Fibroblast of the aortic adventitia (primary cell): Measurements from ENCODE around the gene FGD3. TPM values are rescaled to one million over a fixed set of nuclear protein-coding genes. Genes with fewer than 3 reads are reported as not detected.

Source experiments
- DNase-seq: peaks from one replicate; pipeline ENCODE4 v3.0.0-alpha.2; 2010; ENCODE audit warnings: low read depth
- H3K4me3 ChIP-seq: 2 replicates; pipeline ENCODE4 v1.5.1; 2011; ENCODE audit warnings: low read depth, mild to moderate bottlenecking, control low read depth, low read length, moderate library complexity
- total RNA-seq: library from RNA; depleted of rRNA; stranded (reverse); fragments of >200 nt; gene quantifications from 2 replicates; pipeline ENCODE4 v1.2.3, GENCODE V29; 2012; ENCODE audit warnings: low replicate concordance
- TF ChIP-seq, protein P1 (sequence below): IDR thresholded peaks from 2 replicates; pipeline ENCODE4 v1.5.1; 2011; ENCODE audit warnings: mild to moderate bottlenecking, low read length, control low read depth, inconsistent platforms; ENCODE audit not compliant: insufficient read depth

The FGD3 gene
- total RNA-seq, 1 donor, result not detected

DNA sequence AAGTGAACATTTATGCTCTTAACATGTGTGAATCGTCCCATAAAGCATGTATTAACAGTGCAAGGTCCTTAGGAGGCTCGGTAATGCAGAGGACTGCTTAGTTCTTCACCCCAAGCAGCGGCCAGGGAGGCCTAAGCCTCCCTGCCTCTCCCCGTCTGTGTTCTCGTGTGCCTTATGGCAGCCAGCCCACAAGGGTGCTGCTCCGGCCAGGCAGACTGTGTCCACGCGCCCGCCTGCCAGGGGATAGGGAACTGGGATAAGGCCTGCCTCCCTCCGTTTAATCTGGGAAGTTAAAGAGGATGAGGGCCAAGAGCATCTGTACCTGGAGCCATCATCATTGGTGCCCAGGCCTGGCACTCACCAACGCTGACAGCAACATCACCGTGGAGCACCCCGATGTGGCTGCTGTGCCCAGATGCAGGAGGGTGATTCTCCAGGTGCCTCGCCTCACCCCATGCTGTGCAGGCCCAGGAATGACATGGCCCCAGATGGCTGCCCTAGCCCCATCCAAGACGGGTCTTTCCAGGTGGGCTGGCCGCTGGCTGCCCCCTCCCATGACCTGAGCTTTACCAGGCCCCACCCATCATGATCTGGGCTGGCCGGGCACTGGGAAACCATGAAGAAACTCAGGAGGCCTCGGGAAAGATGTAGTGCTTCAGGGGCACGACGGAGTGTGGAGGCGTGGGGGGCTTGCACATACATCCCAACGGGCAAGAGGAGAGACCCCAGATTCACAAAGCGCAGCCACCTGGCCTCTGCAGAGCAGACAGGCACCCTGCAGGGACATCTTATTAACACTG, 75.6 kb downstream of the FGD3 start:
- no peak for DNase-seq
- no peak overlapping the region for H3K4me3 ChIP-seq
- TF ChIP-seq, protein P1, sequence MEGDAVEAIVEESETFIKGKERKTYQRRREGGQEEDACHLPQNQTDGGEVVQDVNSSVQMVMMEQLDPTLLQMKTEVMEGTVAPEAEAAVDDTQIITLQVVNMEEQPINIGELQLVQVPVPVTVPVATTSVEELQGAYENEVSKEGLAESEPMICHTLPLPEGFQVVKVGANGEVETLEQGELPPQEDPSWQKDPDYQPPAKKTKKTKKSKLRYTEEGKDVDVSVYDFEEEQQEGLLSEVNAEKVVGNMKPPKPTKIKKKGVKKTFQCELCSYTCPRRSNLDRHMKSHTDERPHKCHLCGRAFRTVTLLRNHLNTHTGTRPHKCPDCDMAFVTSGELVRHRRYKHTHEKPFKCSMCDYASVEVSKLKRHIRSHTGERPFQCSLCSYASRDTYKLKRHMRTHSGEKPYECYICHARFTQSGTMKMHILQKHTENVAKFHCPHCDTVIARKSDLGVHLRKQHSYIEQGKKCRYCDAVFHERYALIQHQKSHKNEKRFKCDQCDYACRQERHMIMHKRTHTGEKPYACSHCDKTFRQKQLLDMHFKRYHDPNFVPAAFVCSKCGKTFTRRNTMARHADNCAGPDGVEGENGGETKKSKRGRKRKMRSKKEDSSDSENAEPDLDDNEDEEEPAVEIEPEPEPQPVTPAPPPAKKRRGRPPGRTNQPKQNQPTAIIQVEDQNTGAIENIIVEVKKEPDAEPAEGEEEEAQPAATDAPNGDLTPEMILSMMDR, result no peak

DNA sequence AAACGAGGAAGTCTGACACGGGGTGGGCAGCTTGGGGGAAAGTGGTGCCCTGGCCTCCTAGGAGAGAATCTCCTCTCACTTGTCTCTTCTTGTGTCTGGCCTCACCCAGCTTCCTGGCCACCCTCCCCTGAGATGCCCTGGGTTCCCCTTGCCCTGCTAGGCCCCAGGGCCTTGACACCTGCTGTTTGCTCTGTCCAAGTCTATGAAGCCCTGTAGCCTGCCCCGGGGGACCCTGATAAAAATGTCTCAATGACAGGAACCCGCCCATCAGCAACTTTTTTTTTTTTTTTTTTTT, 76.1 kb downstream of the FGD3 start:
- DNase-seq, result no peak
- H3K4me3 ChIP-seq, result no peak overlapping the region
- TF ChIP-seq, protein P1, result no peak

DNA sequence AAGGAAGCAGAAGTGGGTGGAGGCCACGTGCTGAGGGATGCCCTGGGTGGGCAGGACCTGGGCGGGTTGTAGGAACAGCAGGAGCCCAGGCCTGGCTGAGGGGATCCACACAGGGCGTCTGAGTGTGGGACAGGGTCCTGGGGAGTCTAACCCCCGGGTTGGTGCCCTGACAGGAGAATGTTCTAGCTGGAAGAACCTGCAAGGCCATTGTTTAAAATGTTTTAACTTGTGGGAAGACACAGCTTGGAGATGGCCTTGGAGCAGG, 77.3 kb downstream of the FGD3 start:
- TF ChIP-seq, protein P1, result no peak
- no peak for DNase-seq
- H3K4me3 ChIP-seq, result no peak overlapping the region

DNA sequence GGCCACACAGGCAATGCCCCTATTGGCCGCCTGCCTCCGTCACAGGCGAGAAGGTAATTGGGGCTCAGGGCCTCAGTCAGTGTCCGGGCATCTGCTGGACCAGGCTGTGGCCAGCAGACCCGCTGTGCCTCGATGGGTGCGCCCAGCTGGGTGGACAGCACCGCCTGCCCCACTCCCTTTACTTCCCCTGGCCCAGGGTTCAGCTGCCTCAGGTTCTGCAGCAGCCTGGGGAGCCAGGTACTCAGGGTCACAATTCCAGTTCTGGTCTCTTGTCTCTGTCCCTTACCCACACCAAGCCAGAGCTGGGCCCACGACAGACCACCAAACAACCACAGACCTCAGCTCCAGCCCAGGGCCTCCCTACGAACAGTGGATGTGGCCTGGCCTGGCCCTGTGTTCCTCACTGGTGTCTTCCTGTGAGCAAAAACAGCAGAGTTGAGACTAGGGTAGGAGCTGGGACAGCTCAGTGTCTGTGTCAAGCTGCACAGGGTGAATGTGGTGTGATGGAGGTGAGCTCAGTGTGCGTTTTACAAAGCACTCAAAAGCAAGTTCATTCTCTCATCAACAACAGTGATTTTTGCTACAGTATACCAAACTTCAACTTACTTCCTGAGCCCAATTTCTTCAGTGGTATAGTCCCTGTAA, 77.8 kb downstream of the FGD3 start:
- DNase-seq, result no peak
- TF ChIP-seq, protein P1, result no peak
- no peak overlapping the region for H3K4me3 ChIP-seq

DNA sequence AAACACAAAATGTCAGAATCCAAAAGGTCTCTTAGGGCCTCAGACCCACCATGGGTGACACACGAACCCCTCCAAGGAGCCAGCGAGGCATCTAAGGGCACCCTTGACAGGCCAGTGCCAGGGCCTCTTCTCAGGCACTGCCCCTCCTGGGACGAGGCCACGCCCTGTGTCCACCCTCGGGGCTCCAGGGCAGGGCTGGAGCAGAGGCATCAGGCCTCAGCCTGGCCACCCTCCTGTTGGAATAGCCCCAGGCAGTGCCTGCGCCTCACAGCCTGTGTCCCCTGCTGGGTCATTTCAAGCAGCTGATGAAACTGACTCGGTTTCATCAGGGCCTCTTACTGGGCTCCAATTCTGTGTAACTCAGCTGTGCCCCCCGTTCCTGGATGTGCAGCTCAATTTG, 78.4 kb downstream of the FGD3 start:
- no peak overlapping the region for H3K4me3 ChIP-seq
- TF ChIP-seq, protein P1, result no peak
- no peak for DNase-seq

DNA sequence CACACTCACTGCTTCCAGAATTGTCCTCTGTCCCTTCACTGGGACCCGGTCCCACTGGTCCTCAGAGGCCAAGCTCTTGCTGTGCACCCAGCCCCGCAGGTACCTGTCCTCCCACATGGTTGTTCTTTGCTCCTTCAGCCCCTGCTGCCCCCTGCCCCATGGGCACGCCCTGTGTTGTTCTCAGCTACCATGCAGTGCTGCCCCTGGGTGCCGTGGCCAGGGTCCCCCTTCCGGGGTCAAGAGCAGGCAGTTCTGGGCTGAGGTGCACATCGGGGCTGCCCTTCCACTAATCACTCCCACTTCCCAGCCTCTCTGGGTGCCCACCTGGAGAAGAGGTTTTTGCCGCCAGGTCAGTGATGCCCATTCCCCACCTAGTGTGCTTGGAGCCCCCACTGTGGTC, 79.3 kb downstream of the FGD3 start:
- DNase-seq, result no peak
- TF ChIP-seq, protein P1, result no peak
- no peak overlapping the region for H3K4me3 ChIP-seq

DNA sequence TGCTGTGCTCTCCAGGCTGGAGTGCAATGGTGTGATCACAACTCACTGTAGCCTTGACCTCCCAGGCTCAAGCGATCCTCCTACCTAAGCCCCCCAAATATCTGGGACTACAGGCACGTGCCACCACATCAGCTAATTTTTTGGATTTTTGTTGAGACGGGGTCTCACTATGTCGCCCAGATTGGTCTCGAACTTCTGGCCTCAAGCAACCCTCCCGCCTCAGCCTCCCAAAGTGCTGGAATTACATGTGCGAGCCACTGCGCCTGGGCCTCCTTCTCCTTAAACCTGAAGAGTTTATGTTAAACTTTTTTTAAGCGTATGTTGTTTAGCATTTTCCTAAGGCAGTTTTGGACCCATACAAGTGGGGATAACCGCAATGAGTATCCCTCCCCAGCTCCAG, 80.4 kb downstream of the FGD3 start:
- DNase-seq, result no peak
- H3K4me3 ChIP-seq, result no peak overlapping the region
- TF ChIP-seq, protein P1, result no peak
